Hepatocyte (in vitro differentiated cells): Measurements from ENCODE around the gene NRARP.

Source experiments
- EZH2 ChIP-seq: fragments of 200-600 bp; sonication (generic); IDR thresholded peaks from 2 replicates; pipeline ENCODE4 v1.6.1; 2016; ENCODE audit warnings: antibody characterized with exemption, mild to moderate bottlenecking, borderline replicate concordance
- EZH2phosphoT487 ChIP-seq: fragments of 200-600 bp; sonication (generic); IDR thresholded peaks from one replicate; pipeline ENCODE4 v1.6.1; 2018; ENCODE audit warnings: antibody characterized with exemption, mild to moderate bottlenecking, low read depth, moderate library complexity; ENCODE audit not compliant: unreplicated experiment, severe bottlenecking
- TF ChIP-seq, protein P1 (sequence below): fragments of 200-600 bp; sonication (generic); IDR thresholded peaks from 2 replicates; pipeline ENCODE4 v1.5.1; 2016; ENCODE audit warnings: antibody characterized with exemption, mild to moderate bottlenecking; ENCODE audit not compliant: poor library complexity

DNA sequence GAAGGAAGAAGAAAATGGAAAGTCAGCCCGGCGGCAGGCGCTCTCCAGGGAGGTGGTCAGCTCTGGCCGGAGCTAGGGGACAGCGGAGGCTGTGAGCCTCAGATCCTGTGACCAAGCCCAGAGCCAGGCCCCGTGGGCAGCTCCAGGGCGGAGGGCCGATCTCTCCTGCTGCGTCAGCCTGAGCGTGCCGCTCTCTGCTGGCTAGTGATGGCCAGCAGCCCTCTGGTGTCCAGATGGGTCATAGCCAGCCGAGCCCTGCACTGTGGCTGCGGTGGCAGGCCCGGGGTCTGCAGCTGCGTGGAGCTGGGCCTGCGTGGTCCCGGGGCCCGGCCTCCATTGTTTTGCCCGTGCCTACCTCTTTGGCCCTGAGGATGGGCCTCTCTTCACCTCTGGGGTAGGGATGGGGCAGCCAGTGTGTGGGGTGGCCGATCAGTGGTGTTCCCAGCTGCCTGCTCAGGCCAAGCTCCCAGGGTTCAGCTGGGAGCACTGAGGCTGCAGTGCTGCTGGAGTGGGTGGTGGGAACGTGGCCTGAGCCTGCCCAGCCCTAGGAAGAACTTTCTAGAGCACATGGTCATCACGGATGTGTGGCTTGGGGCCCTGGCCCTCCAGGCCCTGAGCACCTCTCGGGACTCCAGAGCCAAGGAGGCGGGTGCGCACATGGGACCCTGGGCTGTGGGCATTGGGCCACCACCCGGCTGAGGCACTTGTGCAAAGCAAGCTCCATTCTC, 17.1 kb upstream of the NRARP start:
- TF ChIP-seq, protein P1, sequence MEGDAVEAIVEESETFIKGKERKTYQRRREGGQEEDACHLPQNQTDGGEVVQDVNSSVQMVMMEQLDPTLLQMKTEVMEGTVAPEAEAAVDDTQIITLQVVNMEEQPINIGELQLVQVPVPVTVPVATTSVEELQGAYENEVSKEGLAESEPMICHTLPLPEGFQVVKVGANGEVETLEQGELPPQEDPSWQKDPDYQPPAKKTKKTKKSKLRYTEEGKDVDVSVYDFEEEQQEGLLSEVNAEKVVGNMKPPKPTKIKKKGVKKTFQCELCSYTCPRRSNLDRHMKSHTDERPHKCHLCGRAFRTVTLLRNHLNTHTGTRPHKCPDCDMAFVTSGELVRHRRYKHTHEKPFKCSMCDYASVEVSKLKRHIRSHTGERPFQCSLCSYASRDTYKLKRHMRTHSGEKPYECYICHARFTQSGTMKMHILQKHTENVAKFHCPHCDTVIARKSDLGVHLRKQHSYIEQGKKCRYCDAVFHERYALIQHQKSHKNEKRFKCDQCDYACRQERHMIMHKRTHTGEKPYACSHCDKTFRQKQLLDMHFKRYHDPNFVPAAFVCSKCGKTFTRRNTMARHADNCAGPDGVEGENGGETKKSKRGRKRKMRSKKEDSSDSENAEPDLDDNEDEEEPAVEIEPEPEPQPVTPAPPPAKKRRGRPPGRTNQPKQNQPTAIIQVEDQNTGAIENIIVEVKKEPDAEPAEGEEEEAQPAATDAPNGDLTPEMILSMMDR, result no peak
- TF ChIP-seq EZH2 (no peak), EZH2phosphoT487 (no peak)
